Measurements from ENCODE around the gene RHBDL3.
"Not testable (repeated sequence)": the region's sequence is repeated elsewhere in the genome, so short reads cannot be mapped to it uniquely, and the experiment has no call there.

The RHBDL3 gene

DNA sequence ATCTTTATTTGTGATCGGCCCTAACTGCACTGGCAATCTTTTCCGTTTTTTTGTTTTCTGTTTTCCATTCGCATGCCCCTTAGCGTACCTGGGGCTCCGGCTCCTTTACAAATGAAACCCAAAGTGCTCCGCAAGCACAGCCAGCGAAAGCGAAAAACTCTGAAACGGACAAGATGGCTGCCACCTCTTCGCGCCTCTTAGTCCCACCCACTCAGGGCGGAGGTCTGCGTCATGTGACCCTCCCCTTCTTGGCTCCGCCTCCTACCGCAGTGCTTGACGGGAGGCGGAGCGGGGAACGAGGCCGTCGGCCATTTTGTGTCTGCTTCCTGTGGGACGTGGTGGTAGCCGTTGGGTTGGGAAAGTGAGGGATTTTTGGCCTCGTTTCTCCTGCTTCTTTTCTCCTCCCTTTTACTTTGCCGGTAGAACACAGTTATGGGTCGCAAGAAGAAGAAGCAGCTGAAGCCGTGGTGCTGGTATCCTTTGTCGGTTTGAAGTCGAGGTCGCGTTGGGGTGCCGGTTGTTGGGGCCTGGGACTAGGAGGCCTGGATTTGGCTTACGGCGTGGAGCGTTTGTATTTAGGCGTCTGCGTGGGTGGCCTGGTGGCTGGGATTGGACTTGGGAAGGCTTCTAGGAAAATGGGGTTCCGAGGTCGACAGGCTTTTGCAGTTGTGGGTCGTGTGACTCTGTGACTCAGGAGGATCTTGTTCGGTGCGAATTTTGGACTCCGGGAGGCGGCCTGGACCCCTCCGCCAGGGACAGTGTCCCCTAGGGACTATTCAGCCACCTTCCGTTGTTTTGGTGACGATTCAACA, 84.4 kb downstream of the RHBDL3 start, which contains the start of gene ZNF207:
ZNF207 (plus strand) TSS at position 304 of the 812 bp plus-strand sequence; CDS start at position 433, 129 bp downstream.
- TF ChIP-seq, protein P1, sequence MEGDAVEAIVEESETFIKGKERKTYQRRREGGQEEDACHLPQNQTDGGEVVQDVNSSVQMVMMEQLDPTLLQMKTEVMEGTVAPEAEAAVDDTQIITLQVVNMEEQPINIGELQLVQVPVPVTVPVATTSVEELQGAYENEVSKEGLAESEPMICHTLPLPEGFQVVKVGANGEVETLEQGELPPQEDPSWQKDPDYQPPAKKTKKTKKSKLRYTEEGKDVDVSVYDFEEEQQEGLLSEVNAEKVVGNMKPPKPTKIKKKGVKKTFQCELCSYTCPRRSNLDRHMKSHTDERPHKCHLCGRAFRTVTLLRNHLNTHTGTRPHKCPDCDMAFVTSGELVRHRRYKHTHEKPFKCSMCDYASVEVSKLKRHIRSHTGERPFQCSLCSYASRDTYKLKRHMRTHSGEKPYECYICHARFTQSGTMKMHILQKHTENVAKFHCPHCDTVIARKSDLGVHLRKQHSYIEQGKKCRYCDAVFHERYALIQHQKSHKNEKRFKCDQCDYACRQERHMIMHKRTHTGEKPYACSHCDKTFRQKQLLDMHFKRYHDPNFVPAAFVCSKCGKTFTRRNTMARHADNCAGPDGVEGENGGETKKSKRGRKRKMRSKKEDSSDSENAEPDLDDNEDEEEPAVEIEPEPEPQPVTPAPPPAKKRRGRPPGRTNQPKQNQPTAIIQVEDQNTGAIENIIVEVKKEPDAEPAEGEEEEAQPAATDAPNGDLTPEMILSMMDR (conservative IDR thresholded peaks at IDR 0.05; ENCODE audit: control insufficient read depth, insufficient read depth, low read depth, low read length), result no peak
- DNase-seq (ENCODE audit: low read depth), result peak; percentile 97
- peak within 1 kb of the TSS; percentile 93 for H3K4me3 ChIP-seq (ENCODE audit: control insufficient read depth, low read depth, low read length)

DNA sequence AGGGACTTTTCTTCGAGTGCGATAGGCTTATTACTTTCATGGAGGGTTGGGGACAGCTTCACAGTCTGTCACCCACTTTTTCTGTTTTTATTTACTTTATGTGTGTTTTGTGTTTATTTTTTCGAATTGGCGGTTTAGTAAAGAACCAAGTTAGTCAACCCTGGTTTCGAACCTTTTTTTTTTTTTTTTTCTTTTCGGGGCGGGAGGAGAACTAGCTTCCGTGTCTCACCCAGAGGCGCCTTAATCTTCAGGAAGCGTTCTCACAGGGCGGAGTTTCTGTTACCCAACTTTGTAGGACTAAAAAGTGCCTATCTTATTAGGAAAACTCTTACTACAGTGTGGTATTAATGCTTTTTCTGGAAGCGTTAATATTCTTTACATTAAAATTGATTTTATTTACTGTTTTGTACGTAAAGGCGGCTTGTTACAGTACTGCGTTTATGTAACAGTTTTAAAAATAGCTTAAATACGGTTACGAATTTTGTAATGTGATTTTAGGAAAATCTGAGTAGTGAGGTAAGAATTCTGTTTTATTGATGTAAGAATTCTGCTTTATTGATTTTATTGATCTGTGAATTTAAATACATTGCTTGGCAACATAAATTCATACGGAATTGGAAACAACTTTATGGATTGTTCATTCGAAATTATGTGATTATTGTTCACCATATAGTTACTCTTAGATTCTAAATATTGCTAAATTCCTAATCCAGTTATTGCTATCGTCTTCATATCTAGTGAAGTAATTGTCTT, 85.2 kb downstream of the RHBDL3 start:
- peak overlapping the region; percentile 93 for H3K4me3 ChIP-seq (ENCODE audit: control insufficient read depth, low read depth, low read length)
- TF ChIP-seq, protein P1 (conservative IDR thresholded peaks at IDR 0.05; ENCODE audit: control insufficient read depth, insufficient read depth, low read depth, low read length), result no peak
- DNase-seq (ENCODE audit: low read depth), result peak; percentile 70

DNA sequence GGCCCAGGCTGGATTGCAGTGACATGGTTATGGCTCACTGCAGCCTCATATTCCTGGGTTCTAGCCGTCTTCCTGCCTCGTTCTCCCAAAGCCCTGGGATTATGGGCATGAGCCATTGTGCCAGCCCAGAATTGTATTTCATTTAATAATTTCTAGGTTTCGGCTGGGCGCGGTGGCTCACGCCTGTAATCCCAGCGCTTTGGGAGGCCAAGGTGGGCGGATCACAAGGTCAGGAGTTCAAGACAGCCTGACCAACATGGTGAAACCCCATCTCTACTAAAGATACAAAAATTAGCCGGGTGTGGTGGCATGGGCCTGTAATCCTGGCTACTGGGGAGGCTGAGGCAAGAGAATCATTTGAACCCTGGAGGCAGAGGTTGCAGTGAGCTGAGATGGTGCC, 87.1 kb downstream of the RHBDL3 start:
- DNase-seq (ENCODE audit: low read depth), result not testable (repeated sequence)
- H3K4me3 ChIP-seq (ENCODE audit: control insufficient read depth, low read depth, low read length), result peak overlapping the region; percentile 93

DNA sequence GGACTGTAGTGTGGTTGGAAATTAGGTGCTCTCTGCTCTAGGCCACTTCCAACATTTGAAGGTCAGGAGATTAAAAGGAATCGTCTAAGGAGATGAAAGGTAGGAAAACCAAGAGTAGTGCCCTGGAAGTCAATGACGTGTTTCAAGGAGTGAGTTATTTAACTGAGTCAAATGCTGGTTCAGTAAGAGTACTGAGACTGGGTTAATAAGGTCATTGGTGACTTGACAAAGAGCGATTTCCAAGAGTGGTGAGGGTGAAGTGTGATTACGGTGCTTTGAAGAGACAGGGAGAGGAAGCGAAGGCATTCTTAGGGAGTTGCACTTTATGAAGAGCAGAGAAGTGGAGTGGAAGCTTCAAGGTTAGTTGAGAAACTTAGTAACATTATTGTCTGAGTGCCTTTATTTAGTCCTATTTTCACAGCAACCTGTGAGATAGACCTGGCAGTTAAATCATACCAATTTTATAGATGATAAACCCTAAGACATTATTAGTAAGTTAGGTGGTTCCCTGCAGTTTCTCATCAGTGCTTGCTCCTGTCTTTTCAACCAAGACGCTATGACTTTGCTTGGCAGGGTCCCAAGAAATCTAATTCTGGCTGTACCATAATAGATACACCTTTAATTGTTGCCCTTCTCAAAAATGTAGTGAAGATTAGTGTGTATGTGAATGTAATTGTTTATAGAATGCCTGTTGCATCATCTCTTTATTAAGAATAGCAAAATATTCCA, 90.2 kb downstream of the RHBDL3 start:
- no peak overlapping the region for H3K4me3 ChIP-seq (ENCODE audit: control insufficient read depth, low read depth, low read length)
- TF ChIP-seq, protein P1 (conservative IDR thresholded peaks at IDR 0.05; ENCODE audit: control insufficient read depth, insufficient read depth, low read depth, low read length), result no peak
- peak; percentile 35 for DNase-seq (ENCODE audit: low read depth)

DNA sequence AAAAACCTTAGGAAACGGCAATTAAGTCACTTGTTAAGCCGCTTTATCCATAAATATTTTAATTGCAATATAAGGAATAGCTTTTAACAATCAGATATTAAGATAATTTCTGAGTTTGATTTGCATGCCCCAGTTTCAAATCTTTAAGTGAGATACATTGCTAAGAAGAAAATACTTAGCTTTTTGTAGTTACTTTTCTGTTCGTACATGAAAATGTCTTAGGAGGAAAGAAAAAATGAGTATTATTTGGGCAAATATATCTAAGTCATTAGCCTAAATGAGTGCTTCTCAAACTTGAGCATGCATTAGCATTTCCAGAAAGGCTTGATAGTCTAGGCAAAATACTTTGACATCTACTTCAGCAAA, 90.7 kb downstream of the RHBDL3 start:
- DNase-seq (ENCODE audit: low read depth), result no peak

DNA sequence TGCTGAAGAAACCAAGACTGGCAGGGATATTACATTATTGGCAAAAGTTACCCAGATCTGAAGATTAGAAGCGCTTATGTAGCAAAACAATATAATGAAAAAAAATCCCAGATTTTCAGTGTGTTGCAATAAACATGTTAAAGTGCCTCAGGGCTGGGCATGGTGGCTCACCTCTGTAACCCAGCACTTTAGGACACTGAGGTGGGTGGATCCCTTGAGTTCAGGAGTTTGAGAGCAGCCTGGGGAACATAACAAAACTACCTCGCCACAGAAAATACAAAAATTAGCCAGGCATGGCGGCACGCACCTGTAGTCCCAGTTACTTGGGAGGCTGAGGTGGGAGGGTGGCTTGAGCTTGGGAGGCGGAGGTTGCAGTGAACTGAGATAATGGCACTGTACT, 91.1 kb downstream of the RHBDL3 start:
- TF ChIP-seq, protein P1 (conservative IDR thresholded peaks at IDR 0.05; ENCODE audit: control insufficient read depth, insufficient read depth, low read depth, low read length), result no peak
- no peak overlapping the region for H3K4me3 ChIP-seq (ENCODE audit: control insufficient read depth, low read depth, low read length)
- no peak for DNase-seq (ENCODE audit: low read depth)

More for the DNA sequence above, 90.7 kb downstream of the RHBDL3 start:
- no peak overlapping the region for H3K4me3 ChIP-seq (ENCODE audit: control insufficient read depth, low read depth, low read length)
- TF ChIP-seq, protein P1 (conservative IDR thresholded peaks at IDR 0.05; ENCODE audit: control insufficient read depth, insufficient read depth, low read depth, low read length), result no peak

All from fibroblast of mammary gland (primary cell).